NB4 (cell line): ENCODE measurements around the gene SLFN14.

Experiments
- POLR2A ChIP-seq: IDR thresholded peaks from 2 replicates; pipeline ENCODE4 v1.6.1; 2011; ENCODE audit warnings: mild to moderate bottlenecking; ENCODE audit not compliant: insufficient read length; ENCODE audit errors: extremely low read depth
- TF ChIP-seq, protein P1 (sequence below): IDR thresholded peaks from one replicate; pipeline ENCODE4 v1.5.1; 2012; ENCODE audit warnings: low read depth, low read length
- TF ChIP-seq, protein P2 (sequence below): IDR thresholded peaks from 2 replicates; pipeline ENCODE4 v1.6.1; 2011; ENCODE audit warnings: low read depth, low read length

DNA sequence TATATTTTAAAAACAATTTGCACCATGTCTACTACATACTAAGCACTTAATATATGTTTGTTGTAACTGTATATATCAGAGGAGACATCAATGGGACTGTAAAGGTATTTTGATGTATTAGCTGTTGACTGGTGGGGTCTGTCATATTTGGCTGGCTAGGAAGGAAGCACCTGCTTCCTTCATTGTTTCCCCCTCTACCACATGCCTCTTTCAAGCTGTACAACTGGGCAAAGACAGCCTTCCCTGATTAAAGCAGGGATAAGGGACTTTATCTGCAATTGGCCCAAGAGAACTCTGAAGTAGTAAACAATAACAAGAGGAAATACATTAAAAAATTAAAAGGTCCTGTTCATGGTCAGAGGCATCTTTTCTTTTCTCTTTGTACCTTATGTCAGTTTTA is 17.6 kb downstream of the SLFN14 start:
- TF ChIP-seq, protein P1, sequence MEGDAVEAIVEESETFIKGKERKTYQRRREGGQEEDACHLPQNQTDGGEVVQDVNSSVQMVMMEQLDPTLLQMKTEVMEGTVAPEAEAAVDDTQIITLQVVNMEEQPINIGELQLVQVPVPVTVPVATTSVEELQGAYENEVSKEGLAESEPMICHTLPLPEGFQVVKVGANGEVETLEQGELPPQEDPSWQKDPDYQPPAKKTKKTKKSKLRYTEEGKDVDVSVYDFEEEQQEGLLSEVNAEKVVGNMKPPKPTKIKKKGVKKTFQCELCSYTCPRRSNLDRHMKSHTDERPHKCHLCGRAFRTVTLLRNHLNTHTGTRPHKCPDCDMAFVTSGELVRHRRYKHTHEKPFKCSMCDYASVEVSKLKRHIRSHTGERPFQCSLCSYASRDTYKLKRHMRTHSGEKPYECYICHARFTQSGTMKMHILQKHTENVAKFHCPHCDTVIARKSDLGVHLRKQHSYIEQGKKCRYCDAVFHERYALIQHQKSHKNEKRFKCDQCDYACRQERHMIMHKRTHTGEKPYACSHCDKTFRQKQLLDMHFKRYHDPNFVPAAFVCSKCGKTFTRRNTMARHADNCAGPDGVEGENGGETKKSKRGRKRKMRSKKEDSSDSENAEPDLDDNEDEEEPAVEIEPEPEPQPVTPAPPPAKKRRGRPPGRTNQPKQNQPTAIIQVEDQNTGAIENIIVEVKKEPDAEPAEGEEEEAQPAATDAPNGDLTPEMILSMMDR, result no peak
- no peak for TF ChIP-seq POLR2A
- TF ChIP-seq, protein P2, sequence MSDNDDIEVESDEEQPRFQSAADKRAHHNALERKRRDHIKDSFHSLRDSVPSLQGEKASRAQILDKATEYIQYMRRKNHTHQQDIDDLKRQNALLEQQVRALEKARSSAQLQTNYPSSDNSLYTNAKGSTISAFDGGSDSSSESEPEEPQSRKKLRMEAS, result no peak
